ENCODE results near the gene LDLRAD4.
A peak's percentile ranks its signal among the peaks of the same experiment; 100 is the strongest.

The LDLRAD4 gene

GRCh38 chr18:13440277-13441248 lies 222.0 kb downstream of the LDLRAD4 start:
- DNase-seq = peak in 1 of 2 experiments; percentile 19

DNA sequence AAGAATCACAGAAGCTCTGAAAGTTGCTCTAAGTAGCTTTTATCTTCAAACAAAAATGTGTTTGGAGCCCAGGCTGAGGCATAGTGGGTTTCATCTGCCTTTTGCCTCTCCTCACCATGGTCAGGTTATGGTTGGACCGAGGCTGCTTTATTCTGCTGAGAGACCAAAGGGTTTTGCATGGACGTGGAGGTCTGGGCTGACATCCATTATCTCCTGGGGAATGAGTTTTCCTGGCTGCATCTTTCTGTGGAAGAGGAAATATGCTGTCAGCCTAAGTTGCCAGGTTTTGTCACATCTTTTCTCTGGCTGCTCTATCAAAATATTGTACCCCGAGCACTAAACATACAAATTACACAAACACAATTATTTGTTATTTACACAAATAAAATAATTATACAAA lies 223.2 kb downstream of the LDLRAD4 start:
- DNase-seq = no peak

- no peak for DNase-seq
Measured at GRCh38 chr18:13442451-13442850, 223.9 kb downstream of the LDLRAD4 start.

DNA sequence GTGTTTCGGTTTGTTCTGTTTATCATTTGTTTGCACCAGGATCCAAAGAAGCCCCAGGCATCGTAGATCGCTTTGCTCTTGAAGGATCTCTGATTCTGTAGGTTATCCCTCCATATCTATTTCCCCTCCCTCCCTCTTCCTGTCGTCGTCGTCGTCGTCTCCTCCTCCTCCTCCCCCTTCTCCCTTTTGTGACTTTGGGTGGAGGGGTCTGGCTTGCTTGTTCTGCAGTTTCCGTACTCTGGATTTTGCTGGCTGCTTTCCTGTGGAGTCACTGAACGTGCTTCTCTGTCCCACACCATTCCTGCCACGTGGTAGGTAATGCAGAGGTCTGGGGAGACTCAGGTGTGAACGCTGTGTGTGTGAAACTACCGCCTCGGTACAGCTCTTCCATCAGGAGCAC lies 225.0 kb downstream of the LDLRAD4 start:
- DNase-seq = no peak

DNA sequence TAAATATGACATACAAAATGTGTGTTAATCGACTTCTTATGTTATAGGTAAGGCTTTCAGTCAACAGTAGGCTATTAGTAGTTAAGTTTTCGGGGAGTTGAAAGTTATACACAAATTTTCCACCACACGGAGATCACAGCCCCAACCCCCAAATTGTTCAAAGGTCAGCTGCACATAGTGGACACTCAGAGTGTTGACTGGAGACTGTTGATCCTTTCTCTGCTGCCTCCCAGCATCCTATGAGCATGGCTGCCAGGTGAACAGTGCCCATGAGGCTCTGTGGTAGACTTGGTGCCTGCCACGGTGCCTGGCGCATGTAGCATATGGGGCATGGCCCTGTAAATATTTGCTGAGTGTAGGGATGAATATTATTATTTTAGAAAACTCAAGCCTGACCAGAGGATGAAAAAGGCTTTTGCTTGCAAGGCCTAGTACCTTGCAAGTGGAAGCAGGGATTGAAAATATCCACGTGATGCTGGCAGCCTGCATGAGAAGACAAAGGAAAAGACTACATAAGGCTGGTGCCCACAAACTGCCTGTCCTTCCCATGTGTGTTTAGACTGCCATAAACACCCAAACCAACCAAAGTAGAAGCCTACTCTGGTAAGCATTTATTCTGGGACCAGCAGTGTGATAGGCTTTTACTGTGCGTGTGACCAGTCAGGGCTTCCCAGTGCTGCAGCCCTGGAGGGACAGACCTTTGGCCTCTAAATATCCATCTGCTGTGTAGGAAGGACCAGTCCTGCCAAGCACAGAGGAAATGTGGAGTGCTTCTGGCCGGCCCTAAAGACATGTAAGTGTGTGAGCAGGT lies 226.1 kb downstream of the LDLRAD4 start:
- DNase-seq = no peak

DNA sequence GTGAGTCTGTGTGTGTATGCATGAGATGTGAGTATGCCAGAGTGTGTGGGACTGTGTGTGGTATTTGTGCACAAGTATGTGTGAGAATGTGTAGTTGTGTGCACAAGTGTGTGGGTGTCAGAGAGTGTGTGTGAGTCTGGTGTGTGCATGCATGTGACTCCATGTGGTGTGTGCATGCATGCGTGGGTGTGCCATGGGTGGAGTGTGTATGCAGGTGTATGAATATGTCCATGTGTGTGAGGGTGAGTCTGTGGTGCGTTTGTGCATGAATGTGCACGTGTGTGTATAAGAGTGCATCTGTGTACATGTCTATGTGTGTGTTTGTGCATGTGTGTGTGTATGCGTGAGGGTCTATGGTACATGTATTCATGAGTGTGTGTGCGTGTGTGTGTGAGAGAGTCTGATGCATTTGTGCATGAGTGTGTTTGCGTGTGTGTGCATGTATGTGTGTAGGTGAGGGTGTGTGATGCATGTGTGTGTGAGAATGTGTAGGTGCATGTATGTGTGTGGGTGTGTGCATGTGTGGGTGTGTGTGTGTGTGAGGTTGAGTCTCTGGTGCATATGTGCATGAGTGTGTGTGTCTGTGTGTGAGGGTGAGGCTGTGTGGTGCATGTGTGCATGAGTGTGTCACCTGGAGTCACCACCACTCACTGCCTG lies 226.8 kb downstream of the LDLRAD4 start:
- DNase-seq = no peak

DNA sequence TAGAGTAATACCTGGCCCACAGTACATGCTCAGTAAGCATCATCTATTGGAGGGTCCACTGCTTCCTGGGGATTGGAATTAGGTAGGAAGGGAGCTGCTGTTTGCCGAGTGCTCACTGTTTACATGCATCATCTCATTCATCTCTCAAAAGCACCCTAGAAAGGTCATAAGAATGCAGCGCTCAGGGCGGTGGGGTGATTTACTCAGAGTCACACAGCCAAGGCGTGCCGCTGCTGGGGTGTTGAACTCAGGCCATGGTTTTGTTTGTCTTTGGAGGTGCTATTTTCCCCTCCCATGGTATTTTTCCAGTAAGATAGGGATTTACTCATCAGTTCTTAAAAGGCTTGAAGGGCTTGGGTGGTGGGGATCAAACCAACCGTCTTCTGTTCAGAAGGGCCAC lies 227.5 kb downstream of the LDLRAD4 start:
- DNase-seq = no peak

- DNase-seq = no peak
Measured at GRCh38 chr18:13446610-13447461, 228.3 kb downstream of the LDLRAD4 start.

DNA sequence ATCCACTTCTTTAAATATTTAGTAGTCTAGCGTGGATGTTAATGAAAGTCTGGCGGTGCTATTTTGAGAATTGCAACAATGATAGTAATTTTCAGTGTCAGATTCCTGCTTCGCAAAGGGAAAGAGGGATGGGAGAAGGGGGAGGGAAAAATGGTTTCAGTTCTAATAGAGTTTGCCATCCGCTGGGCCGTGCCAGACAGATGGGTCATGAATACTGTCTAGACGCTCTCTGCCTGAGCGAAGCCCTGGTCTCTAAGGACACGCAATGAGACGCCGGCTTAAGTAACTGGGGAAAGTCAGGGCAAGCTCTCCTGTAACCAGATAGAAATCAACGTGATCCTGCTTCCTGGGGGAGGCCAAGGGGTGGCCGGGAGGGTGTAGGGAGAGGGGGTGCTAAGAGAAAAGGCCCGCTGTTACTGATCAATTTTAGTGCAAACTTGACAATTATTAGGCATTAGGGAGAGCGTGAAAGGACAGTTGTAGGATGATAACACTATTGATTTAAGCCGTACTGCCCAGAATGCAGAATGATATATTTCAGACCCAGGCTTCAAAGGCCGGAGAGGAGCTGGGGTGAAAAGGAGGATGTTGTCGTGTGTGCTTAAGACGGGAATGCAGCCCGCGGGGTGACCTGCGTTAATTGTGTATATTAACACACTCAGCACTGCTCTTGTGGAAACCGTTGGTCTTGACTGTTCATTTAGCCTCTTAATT lies 229.2 kb downstream of the LDLRAD4 start:
- no peak for DNase-seq

GRCh38 chr18:13448335-13448795 lies 229.8 kb downstream of the LDLRAD4 start:
- no peak for DNase-seq

DNA sequence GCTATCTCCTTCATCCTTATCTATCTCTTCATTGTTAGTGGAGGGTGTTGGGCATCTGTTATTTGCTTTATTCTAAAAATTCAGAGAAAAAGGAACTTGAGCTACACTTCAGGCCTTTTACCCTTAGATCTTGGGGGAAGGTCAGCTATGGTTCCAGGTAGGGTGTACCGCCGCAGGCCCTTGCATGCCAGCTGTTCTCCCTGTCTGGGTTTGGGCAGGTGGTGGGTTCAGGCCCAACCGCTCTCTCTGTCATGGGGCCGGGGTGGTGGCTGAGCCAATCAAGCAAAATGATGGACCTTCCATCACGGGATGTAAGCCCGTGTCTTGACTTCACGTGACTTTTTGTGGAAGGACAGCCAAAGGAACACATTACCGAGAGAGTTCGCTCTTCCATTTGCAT lies 231.1 kb downstream of the LDLRAD4 start:
- no peak for DNase-seq

DNA sequence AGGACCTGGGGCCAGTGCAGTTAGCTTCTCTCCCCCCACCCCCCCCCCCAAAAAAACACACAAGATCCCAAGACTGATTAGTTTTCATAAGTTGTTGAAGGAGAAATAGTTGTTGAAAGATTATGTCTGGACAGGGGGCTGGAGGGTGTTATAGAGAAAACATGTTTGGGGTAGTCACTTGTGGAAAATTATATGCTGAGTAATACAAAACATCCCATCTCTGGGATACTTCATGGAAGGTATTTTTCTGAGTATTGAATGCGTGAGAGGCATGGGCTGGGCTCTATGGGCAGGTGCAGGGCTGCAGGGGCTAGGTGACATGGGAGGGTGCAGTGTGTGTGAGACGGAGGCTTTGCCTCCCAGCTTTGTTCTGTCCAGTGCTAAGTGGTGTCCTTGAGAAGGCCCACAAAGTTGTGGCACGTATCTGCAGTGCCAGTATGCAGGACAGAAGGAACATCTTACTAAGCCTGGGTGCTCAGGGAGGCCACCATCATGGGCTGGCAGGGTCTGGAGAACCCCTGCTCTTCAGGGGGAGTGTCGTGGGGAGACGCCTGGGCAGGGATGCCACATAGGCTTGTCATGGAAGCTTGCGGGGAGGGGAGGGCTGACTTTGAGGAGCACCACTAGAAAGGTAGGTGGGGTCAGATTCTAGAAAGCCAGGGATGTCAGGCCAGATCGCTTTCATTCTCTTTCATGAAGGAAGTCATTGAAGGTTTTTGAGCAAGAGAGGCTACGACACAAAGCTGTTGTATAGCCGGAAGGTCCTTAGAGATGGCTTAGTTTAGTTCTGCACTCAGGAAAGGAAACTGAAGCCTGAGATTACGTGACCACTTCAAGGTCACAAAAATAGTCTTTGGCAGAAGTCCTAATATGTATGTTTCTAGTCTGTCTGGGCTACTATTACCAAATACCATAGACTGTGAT lies 232.0 kb downstream of the LDLRAD4 start:
- DNase-seq = no peak

DNA sequence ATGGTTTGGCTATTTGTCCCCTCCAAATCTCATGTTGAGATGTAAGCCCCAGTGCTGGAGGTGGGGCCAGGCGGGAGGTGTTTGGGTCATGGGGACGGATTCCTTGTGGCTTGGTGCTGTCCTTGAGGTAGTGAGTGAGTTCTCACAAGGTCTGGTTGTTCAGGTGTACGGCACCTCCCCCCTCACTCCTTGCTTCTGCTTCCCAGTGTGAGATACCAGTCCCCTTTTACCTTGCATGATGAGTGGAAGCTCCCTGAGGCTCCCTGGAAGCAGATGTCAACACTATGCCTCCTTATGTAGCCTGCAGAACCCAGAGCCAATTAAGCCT lies 232.6 kb downstream of the LDLRAD4 start:
- no peak for DNase-seq

- peak; percentile 24 to 25 for DNase-seq
Measured at GRCh38 chr18:13451661-13452387, 233.3 kb downstream of the LDLRAD4 start.

GRCh38 chr18:13452388-13452811 lies 233.8 kb downstream of the LDLRAD4 start:
- no peak for DNase-seq

DNA sequence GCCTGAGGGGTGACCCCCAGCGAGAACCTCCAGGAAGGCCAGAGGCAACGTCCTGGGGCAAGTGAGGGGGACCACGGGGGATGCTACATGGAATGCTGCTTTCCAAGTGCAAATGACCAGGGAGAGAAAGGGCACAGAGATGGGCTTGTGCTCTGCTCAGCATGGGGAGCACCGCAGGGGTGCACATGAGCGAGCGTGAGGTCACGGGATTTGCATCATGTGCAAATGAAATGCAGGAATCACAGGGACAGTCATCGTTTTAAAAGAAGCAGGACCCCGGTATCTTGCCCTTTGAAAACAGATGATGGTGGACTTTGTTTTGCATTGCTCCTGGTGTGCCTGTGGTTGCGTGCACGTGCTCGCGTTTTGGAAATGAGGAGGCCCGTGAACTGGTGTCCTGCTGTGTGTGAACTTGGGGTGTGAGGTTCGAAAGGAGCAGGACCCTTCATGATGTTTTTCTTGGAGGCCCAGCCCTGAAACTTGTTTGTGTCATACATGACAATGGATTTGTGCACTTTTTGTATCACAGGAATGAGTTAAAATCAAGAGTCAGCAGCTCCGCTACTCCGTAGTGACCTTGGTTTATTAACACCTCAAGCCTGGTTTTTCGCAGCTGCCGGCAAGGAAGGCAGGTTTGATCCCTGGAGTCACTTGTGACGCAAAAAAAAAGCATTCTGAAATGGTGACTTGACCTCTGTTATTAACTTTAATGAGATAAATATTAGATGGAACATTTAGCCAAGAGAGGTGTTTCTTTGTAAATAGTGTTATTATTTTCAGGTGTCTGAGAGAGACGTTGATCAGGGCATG lies 234.5 kb downstream of the LDLRAD4 start:
- DNase-seq = no peak

DNA sequence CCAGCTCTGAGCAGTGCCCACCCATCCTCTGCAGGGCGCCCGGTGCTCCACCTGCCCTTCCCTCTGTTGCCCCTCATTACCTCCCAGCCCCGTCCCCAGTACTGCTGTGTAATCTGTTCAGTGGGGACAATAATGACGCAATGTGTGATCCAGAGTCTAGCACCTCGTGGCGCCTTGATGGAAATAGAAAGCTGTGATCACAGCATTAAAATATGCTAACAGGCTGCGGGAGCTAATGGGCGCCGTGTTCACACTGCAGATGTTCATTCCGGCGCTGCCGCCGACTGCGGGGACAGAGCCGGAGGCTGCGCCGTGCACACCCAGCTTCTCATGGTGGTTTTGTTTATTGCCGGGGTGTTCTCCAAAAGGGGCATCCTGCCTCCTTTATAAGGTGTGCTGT lies 235.2 kb downstream of the LDLRAD4 start:
- no peak for DNase-seq

GRCh38 chr18:13454363-13455150 lies 236.0 kb downstream of the LDLRAD4 start:
- no peak for DNase-seq

Data from Kasumi-1 (cell line).